HG03457 (cell line): ENCODE measurements around the gene PRPSAP2.

Experiments used
- ATAC-seq: cut with Tn5 transposase; IDR thresholded peaks from one replicate; pipeline ENCODE4 v1.9.1; 2021; ENCODE audit warnings: moderate number of reproducible peaks; ENCODE audit not compliant: unreplicated experiment

PRPSAP2 gene

DNA sequence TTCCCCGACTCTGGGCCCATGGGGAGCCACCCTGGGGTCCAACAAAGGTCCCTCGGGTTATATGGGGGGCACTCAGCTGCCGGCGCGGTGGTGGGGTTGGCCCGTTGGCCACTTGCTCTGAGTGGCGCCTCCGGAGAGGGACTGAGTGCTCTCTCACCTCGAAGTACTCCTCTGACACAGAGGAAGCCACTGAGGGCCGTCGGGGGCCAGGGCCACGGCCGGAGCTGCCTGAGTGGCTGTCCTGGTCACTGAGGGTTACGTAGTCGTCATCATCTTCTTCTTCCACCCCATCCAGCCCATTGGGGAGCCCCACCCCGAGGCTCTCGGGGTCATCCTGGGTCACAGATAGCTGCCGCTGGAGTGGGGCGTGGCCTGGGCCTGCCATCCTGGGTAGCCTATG lies 119.7 kb downstream of the PRPSAP2 start:
- ATAC-seq, result no peak

GRCh38 chr17:18978050-18978449 lies 120.1 kb downstream of the PRPSAP2 start:
- ATAC-seq, result no peak

- no peak for ATAC-seq
Measured at GRCh38 chr17:18978655-18979054, 120.7 kb downstream of the PRPSAP2 start.
